ENCODE measurements around the gene NDUFB2.
"Not testable (repeated sequence)": the region's sequence is repeated elsewhere in the genome, so short reads cannot be mapped to it uniquely, and the experiment has no call there.

The NDUFB2 gene

DNA sequence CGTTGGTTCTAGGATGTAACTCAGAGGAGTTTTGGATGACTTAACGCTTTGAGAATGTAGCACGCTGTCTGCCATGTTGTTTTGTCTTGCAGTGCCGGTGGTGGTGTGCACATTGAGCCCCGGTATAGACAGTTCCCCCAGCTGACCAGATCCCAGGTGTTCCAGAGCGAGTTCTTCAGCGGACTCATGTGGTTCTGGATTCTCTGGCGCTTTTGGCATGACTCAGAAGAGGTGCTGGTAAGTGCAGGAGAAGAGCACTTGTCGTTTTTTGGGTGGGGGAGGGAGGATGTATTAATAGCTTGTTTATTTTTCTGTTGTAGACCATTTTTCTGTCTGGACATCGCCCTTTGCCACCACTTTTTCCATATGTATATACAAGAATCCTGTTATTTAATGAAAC lies 6.3 kb downstream of the NDUFB2 start:
- H3K27me3 ChIP-seq (ENCODE audit: control insufficient read depth, low read length), result no peaks in the 10 kb centered on the region
- H4K20me1 ChIP-seq (ENCODE audit: control insufficient read depth, insufficient read depth, low read depth, low read length), result peaks cover 19% of the 10 kb centered on the region
- H3K79me2 ChIP-seq (ENCODE audit: control insufficient read depth, low read length), result peaks cover 65% of the 10 kb centered on the region
- H3K4me1 ChIP-seq (ENCODE audit: control insufficient read depth, low read length), result peaks cover 12% of the 10 kb centered on the region
- H3K9me2 ChIP-seq (replicated peaks; ENCODE audit: control insufficient read depth, low read length), result no peaks in the 10 kb centered on the region
- TF ChIP-seq, protein P1, sequence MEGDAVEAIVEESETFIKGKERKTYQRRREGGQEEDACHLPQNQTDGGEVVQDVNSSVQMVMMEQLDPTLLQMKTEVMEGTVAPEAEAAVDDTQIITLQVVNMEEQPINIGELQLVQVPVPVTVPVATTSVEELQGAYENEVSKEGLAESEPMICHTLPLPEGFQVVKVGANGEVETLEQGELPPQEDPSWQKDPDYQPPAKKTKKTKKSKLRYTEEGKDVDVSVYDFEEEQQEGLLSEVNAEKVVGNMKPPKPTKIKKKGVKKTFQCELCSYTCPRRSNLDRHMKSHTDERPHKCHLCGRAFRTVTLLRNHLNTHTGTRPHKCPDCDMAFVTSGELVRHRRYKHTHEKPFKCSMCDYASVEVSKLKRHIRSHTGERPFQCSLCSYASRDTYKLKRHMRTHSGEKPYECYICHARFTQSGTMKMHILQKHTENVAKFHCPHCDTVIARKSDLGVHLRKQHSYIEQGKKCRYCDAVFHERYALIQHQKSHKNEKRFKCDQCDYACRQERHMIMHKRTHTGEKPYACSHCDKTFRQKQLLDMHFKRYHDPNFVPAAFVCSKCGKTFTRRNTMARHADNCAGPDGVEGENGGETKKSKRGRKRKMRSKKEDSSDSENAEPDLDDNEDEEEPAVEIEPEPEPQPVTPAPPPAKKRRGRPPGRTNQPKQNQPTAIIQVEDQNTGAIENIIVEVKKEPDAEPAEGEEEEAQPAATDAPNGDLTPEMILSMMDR (IDR thresholded peaks at IDR 0.05; ENCODE audit: low read depth, low read length, poor library complexity, severe bottlenecking), result no peak
- no peak for TF ChIP-seq EZH2phosphoT487 (IDR thresholded peaks at IDR 0.05; ENCODE audit: borderline replicate concordance, low read length)
- H3K4me2 ChIP-seq (ENCODE audit: low read length), result no peak overlapping the region
- no peaks in the 10 kb centered on the region for H3K9me3 ChIP-seq (ENCODE audit: control insufficient read depth, insufficient read depth, low read length)
- no peak overlapping the region for H3K27ac ChIP-seq (ENCODE audit: low read depth, low read length)
- H3F3A ChIP-seq (ENCODE audit: control insufficient read depth, insufficient read depth), result peaks cover 6% of the 10 kb centered on the region; the same call in 1 of the 2 replicates
- no peak overlapping the region for H3K4me3 ChIP-seq (ENCODE audit: low read length)
- H3K36me3 ChIP-seq (ENCODE audit: control insufficient read depth, low read length), result peaks cover 50% of the 10 kb centered on the region

GRCh38 chr7:140704205-140704604 lies 7.7 kb downstream of the NDUFB2 start:
- H3K4me1 ChIP-seq (ENCODE audit: control insufficient read depth, low read length), result 0 out of 2 replicates have a peak, but pooled peaks cover 4% of the 10 kb centered on the region
- H3K36me3 ChIP-seq (ENCODE audit: control insufficient read depth, low read length), result peaks cover 54% of the 10 kb centered on the region
- H3K4me2 ChIP-seq (ENCODE audit: low read length), result no peak overlapping the region
- no peaks in the 10 kb centered on the region for H3K9me2 ChIP-seq (replicated peaks; ENCODE audit: control insufficient read depth, low read length)
- H3K79me2 ChIP-seq (ENCODE audit: control insufficient read depth, low read length), result peaks cover 50% of the 10 kb centered on the region
- peaks cover 14% of the 10 kb centered on the region; the same call in 1 of the 2 replicates for H4K20me1 ChIP-seq (ENCODE audit: control insufficient read depth, insufficient read depth, low read depth, low read length)
- no peak overlapping the region for H3K4me3 ChIP-seq (ENCODE audit: low read length)
- no peaks in the 10 kb centered on the region for H3K9me3 ChIP-seq (ENCODE audit: control insufficient read depth, insufficient read depth, low read length)
- no peak for TF ChIP-seq EZH2phosphoT487 (IDR thresholded peaks at IDR 0.05; ENCODE audit: borderline replicate concordance, low read length)
- TF ChIP-seq, protein P1 (IDR thresholded peaks at IDR 0.05; ENCODE audit: low read depth, low read length, poor library complexity, severe bottlenecking), result no peak
- peaks cover 6% of the 10 kb centered on the region; the same call in 1 of the 2 replicates for H3F3A ChIP-seq (ENCODE audit: control insufficient read depth, insufficient read depth)
- H3K27ac ChIP-seq (ENCODE audit: low read depth, low read length), result no peak overlapping the region
- H3K27me3 ChIP-seq (ENCODE audit: control insufficient read depth, low read length), result no peaks in the 10 kb centered on the region

DNA sequence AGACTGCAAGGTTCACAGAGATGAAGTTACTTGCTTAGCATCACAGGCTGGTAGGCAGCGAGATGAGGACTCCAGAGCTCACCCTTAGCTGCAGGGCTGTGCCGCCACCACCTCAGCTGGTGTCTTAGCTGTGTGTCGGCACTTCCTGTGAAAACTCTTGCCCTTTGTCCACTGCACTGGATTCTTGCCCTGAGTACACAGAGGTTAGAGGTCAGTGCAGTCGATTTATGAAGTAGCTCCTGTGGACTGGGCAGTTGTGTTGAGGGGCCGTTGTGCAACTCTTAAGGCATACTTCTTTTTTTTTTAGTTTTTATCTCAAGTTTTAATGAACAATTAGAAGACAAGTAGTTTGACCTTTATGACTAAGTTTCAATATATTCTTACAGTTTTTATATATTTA lies 10.6 kb downstream of the NDUFB2 start:
- no peak overlapping the region for H3K4me2 ChIP-seq (ENCODE audit: low read length)
- H3K9me3 ChIP-seq (ENCODE audit: control insufficient read depth, insufficient read depth, low read length), result no peaks in the 10 kb centered on the region
- TF ChIP-seq, protein P1 (IDR thresholded peaks at IDR 0.05; ENCODE audit: low read depth, low read length, poor library complexity, severe bottlenecking), result no peak
- no peak for TF ChIP-seq EZH2phosphoT487 (IDR thresholded peaks at IDR 0.05; ENCODE audit: borderline replicate concordance, low read length)
- peaks cover 21% of the 10 kb centered on the region for H3K79me2 ChIP-seq (ENCODE audit: control insufficient read depth, low read length)
- H3K27me3 ChIP-seq (ENCODE audit: control insufficient read depth, low read length), result no peaks in the 10 kb centered on the region
- peaks cover 2% of the 10 kb centered on the region; the same call in 1 of the 2 replicates for H3F3A ChIP-seq (ENCODE audit: control insufficient read depth, insufficient read depth)
- H3K9me2 ChIP-seq (replicated peaks; ENCODE audit: control insufficient read depth, low read length), result no peaks in the 10 kb centered on the region
- H3K4me1 ChIP-seq (ENCODE audit: control insufficient read depth, low read length), result no peaks in the 10 kb centered on the region
- H3K27ac ChIP-seq (ENCODE audit: low read depth, low read length), result no peak overlapping the region
- peaks cover 44% of the 10 kb centered on the region for H3K36me3 ChIP-seq (ENCODE audit: control insufficient read depth, low read length)
- peaks cover 7% of the 10 kb centered on the region; the same call in 1 of the 2 replicates for H4K20me1 ChIP-seq (ENCODE audit: control insufficient read depth, insufficient read depth, low read depth, low read length)
- no peak overlapping the region for H3K4me3 ChIP-seq (ENCODE audit: low read length)

DNA sequence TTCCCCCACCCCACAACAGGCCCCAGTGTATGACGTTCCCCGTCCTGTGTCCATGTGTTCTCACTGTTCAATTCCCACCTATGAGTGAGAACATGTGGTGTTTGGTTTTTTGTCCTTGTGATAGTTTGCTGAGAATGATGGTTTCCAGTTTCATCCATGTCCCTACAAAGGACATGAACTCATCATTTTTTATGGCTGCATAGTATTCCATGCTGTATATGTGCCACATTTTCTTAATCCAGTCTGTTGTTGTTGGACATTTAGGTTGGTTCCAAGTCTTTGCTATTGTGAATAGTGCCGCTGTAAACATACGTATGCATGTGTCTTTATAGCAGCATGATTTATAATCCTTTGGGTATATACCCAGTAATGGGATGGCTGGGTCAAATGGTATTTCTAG lies 12.3 kb downstream of the NDUFB2 start:
- peaks cover 35% of the 10 kb centered on the region for H3K36me3 ChIP-seq (ENCODE audit: control insufficient read depth, low read length)
- H3K4me1 ChIP-seq (ENCODE audit: control insufficient read depth, low read length); H3K9me2 ChIP-seq (replicated peaks; ENCODE audit: control insufficient read depth, low read length); H3K9me3 ChIP-seq (ENCODE audit: control insufficient read depth, insufficient read depth, low read length); H3F3A ChIP-seq (ENCODE audit: control insufficient read depth, insufficient read depth); H3K27me3 ChIP-seq (ENCODE audit: control insufficient read depth, low read length); H4K20me1 ChIP-seq (ENCODE audit: control insufficient read depth, insufficient read depth, low read depth, low read length); H3K4me2 ChIP-seq (ENCODE audit: low read length); H3K27ac ChIP-seq (ENCODE audit: low read depth, low read length); H3K79me2 ChIP-seq (ENCODE audit: control insufficient read depth, low read length); H3K4me3 ChIP-seq (ENCODE audit: low read length): not testable (repeated sequence)

DNA sequence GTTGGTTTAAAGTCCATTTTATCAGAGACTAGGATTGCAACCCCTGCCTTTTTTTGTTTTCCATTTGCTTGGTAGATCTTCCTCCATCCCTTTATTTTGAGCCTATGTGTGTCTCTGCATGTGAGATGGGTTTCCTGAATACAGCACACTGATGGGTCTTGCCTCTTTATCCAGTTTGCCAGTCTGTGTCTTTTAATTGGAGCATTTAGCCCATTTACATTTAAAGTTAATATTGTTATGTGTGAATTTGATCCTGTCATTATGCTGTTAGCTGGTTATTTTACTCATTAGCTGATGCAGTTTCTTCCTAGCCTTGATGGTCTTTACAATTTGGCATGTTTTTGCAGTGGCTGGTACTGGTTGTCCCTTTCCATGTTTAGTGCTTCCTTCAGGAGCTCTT lies 15.9 kb downstream of the NDUFB2 start:
- not testable (repeated sequence) for H4K20me1 ChIP-seq (ENCODE audit: control insufficient read depth, insufficient read depth, low read depth, low read length); H3K79me2 ChIP-seq (ENCODE audit: control insufficient read depth, low read length); H3K27ac ChIP-seq (ENCODE audit: low read depth, low read length); H3K27me3 ChIP-seq (ENCODE audit: control insufficient read depth, low read length); H3K4me3 ChIP-seq (ENCODE audit: low read length); H3K36me3 ChIP-seq (ENCODE audit: control insufficient read depth, low read length); H3K4me2 ChIP-seq (ENCODE audit: low read length); H3K4me1 ChIP-seq (ENCODE audit: control insufficient read depth, low read length); H3K9me2 ChIP-seq (replicated peaks; ENCODE audit: control insufficient read depth, low read length); H3F3A ChIP-seq (ENCODE audit: control insufficient read depth, insufficient read depth); H3K9me3 ChIP-seq (ENCODE audit: control insufficient read depth, insufficient read depth, low read length)
